ACC112 (cell line): ENCODE data around the gene PARD3B.

Experiments used
- H2AFZ ChIP-seq: fragments of 200-600 bp; sonication (generic); one replicate; pipeline ENCODE4 v1.6.0; 2017; ENCODE audit warnings: antibody characterized with exemption, low read length; ENCODE audit not compliant: unreplicated experiment
- H3K27ac ChIP-seq: fragments of 200-600 bp; sonication (generic); 2 replicates; pipeline ENCODE4 v1.5.1; 2014; ENCODE audit warnings: low read depth, mild to moderate bottlenecking, antibody characterized with exemption, low read length, moderate library complexity
- H3K27me3 ChIP-seq: fragments of 200-600 bp; sonication (generic); 2 replicates; pipeline ENCODE4 v1.6.1; 2014; ENCODE audit warnings: mild to moderate bottlenecking, antibody characterized with exemption, low read length, moderate library complexity, mixed read lengths; ENCODE audit not compliant: insufficient read depth
- H3K36me3 ChIP-seq: fragments of 200-600 bp; sonication (generic); 2 replicates; pipeline ENCODE4 v1.6.1; 2016; ENCODE audit warnings: mild to moderate bottlenecking, antibody characterized with exemption, low read length, moderate library complexity, mixed read lengths; ENCODE audit not compliant: insufficient read depth
- H3K4me1 ChIP-seq: fragments of 200-600 bp; sonication (generic); one replicate; pipeline ENCODE4 v1.6.1; 2016; ENCODE audit warnings: low read length, mixed read lengths; ENCODE audit not compliant: insufficient read depth, unreplicated experiment, control insufficient read depth
- H3K4me3 ChIP-seq: fragments of 200-600 bp; sonication (generic); 2 replicates; pipeline ENCODE4 v1.5.1; 2014; ENCODE audit warnings: mild to moderate bottlenecking, low read depth, low read length
- H3K79me2 ChIP-seq: fragments of 200-600 bp; sonication (generic); one replicate; pipeline ENCODE4 v1.6.0; 2016; ENCODE audit warnings: low read length; ENCODE audit not compliant: control insufficient read depth, unreplicated experiment, insufficient read depth

The PARD3B gene

DNA sequence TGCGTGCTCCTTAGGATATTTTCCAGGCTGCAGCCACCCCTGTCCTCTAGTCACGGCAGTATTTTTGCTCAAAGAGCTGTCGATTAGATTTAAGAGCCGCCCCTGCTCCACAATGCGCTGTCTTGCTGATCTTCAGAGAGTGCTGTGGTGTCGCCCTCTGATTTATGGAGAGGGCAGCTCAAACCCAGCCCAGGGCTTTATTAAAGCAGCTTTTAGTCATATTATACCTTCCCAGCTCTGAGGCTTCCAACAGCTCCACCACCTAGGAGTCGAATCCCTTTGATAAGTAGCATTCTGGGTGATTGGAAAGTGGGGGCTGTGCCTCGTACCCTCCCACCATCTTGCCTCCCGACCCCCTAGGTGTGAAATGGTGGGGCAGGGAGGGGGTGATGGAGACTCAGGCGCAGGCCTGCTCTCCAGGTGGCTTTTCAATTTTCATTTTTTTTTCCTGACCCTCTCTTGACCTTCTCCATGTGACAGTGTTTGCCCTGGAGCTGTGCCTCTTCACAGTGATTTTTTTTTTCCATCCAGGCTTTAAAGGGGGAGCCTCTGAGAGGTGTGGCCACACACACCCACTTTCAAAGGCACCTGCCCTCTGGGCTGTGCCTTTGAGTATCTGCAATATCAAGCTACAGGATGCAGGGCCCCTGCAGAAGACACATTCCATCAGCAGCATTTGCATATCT lies 1084.0 kb downstream of the PARD3B start:
- H3K4me1 ChIP-seq, result no peaks in the 10 kb centered on the region
- no peak overlapping the region for H2AFZ ChIP-seq
- H3K79me2 ChIP-seq, result no peaks in the 10 kb centered on the region
- no peaks in the 10 kb centered on the region for H3K27me3 ChIP-seq
- H3K4me3 ChIP-seq, result no peak overlapping the region
- no peak overlapping the region for H3K27ac ChIP-seq
- no peaks in the 10 kb centered on the region for H3K36me3 ChIP-seq

DNA sequence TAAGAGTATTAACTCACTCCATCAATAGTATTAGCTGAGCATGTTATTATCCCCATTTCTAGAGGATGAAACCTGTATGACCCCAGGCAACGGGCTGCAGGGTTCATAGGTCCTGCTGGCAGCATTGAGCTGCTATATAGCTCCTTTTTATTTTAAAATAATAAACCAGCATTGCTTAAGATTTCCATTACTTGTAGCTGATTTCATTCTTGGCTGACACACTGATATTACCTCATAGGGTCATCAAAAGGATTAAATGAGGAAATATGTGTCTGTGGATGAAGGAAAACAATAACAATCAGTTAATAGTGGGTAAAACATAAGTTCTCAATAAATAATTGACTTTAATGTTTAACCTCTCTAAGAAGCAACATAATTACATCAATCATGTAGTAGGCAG lies 1088.7 kb downstream of the PARD3B start:
- H2AFZ ChIP-seq, result no peak overlapping the region
- H3K4me1 ChIP-seq, result no peaks in the 10 kb centered on the region
- H3K4me3 ChIP-seq, result no peak overlapping the region
- H3K36me3 ChIP-seq, result no peaks in the 10 kb centered on the region
- no peak overlapping the region for H3K27ac ChIP-seq
- no peaks in the 10 kb centered on the region; the same call in 1 of the 2 replicates for H3K27me3 ChIP-seq
- no peaks in the 10 kb centered on the region for H3K79me2 ChIP-seq

DNA sequence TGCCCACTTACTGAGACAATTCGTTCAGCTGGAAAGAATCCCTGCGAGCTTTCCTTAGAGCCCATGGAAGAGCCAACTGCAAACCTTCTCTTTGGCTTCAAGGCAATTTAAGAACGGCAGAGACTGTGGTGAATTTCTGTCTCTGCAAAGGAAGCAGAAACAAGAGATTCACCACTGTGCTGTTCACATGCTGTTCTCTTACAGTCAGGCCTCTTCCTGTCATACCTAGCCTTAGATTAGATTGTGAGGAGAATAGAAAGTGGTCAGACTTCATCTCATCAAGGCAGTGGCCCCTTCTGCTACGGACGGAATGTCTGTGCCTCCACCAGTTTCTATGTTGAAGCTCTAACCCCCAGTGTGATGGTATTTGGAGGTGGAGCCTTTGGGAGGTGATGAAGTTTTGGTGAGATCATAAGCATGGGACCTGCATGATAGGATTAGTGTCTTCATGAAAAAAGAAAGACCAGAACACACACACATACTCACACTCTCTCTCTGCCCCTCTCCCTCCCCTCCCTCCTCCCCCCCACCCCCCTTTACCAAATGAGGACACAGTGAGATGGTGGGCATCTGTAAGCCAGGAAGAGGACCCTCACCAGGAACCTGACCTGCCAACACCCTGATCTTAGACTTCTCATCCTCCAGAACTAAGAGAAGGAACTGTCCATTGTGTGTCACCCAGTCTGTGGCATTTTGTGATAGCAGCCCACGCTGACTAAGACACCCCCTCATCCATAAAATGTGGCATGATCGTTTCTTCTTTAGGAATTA lies 1091.5 kb downstream of the PARD3B start:
- Histone ChIP-seq H3K4me1 (no peaks in the 10 kb centered on the region), H3K36me3 (no peaks in the 10 kb centered on the region), H2AFZ (no peak overlapping the region), H3K4me3 (no peak overlapping the region), H3K27ac (no peak overlapping the region), H3K79me2 (no peaks in the 10 kb centered on the region), H3K27me3 (no peaks in the 10 kb centered on the region; the same call in 1 of the 2 replicates)

DNA sequence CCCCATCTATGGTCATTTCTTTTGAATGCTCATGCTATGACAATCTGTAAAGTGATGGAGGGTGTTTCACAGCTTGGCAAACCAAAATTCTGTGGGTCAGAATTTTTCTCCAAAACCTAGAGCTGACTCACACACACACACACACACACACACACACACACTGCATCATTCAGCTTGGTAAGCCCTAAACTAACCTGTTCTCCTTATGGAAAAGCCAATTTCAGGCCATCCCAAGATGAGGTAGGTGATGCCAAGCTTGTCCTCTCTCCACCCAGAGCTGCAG lies 1092.0 kb downstream of the PARD3B start:
- H3K4me1 ChIP-seq, result no peaks in the 10 kb centered on the region
- no peaks in the 10 kb centered on the region for H3K79me2 ChIP-seq
- no peaks in the 10 kb centered on the region for H3K36me3 ChIP-seq
- no peaks in the 10 kb centered on the region; the same call in 1 of the 2 replicates for H3K27me3 ChIP-seq
- H2AFZ ChIP-seq, result no peak overlapping the region
- H3K4me3 ChIP-seq, result no peak overlapping the region
- H3K27ac ChIP-seq, result no peak overlapping the region

DNA sequence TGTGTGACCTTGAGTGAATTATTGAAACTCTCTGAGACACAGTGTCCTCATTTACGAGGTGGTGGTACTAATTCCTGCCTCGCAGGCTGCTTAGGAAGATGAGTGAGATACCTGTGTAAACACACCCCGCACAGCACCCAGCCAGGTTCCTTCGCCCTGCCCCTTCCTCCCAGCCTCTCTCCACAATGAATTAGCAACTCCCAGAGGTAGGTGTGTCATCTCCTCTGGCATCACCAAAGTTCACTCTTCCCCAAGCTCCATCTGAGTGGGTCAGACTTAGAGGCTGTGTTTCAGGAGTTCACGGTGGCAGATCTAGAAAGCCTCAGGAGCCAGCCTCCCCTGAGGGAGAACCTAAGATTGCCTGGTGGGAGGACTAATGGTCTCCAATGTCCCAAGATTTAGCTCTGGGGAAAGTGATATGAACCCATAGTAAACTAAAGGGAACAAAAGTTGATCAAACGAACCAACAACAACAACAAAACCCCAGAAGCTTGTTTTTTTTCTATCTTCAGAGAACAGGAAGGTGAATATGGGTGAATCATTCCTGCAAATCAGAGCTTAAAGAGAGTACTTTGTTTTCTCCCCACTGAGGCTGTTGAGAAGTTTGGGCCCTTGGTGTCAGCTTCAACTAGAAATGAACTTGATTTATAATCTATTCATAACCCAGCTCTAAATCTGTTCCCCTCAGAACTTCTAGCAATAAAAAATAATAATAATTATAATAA lies 1092.7 kb downstream of the PARD3B start:
- no peaks in the 10 kb centered on the region for H3K36me3 ChIP-seq
- no peak overlapping the region for H2AFZ ChIP-seq
- H3K4me1 ChIP-seq, result no peaks in the 10 kb centered on the region
- H3K27me3 ChIP-seq, result no peaks in the 10 kb centered on the region; the same call in 1 of the 2 replicates
- no peaks in the 10 kb centered on the region for H3K79me2 ChIP-seq
- no peak overlapping the region for H3K4me3 ChIP-seq
- no peak overlapping the region for H3K27ac ChIP-seq

DNA sequence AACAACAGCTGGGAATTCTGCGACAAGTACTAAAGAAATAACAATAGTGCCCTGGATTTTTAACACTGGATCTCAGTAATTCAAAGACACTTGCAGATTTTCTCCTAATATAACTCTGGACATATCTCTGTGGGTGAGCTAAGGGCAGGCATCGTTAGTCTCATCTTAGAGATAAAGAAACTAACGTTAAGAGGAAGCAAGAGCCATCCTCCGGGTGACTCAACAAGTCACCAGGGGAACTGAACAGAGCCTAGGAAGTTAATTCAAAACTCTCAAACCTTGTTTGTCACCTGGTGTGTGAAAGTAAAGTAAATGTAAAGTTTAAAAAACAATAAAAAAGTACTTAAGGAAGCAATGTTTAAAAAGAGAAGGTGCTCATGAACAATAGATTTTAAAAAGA lies 1095.4 kb downstream of the PARD3B start:
- Histone ChIP-seq H3K27me3 (no peaks in the 10 kb centered on the region; the same call in 1 of the 2 replicates), H3K27ac (no peak overlapping the region), H2AFZ (no peak overlapping the region), H3K36me3 (no peaks in the 10 kb centered on the region), H3K4me1 (no peaks in the 10 kb centered on the region), H3K79me2 (no peaks in the 10 kb centered on the region), H3K4me3 (no peak overlapping the region)

DNA sequence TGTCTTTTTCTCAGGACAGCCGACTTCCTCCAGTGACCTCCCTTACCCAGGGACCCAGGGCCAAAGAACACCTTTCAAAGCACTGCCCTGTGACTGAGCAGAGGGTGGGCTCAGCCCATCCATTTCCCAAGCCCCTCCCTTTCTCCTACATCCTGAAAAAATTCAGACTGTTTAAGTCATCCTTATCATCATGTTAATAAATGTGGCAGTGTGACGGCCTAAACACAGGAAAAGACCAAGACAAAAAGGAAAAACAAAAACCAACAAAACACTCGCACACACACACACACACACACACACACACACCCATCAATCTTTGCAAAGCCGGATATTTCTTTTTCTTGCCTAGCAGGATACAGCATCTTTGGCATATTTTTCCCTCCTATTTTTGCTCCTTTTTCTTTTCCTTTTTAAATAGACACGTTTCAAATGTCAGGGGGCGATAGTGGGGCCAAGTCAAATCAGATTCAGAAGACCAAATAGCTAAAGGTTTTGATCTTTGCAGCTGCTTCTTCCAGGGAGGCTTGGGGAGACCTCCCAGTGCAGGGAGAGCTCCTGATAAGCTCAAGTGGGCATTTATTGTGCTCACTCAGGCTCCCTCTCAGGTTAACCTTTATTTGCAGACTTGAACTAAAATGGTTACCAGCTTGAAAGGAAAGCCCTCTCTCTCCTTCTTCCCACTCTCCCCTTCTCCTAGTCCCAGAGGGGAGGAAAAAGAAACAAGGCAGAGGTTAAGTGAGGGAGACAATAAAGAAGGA lies 1097.5 kb downstream of the PARD3B start:
- Histone ChIP-seq H3K79me2 (no peaks in the 10 kb centered on the region), H3K4me1 (no peaks in the 10 kb centered on the region), H2AFZ (no peak overlapping the region), H3K4me3 (no peak overlapping the region), H3K27ac (no peak overlapping the region), H3K36me3 (no peaks in the 10 kb centered on the region), H3K27me3 (no peaks in the 10 kb centered on the region; the same call in 1 of the 2 replicates)

DNA sequence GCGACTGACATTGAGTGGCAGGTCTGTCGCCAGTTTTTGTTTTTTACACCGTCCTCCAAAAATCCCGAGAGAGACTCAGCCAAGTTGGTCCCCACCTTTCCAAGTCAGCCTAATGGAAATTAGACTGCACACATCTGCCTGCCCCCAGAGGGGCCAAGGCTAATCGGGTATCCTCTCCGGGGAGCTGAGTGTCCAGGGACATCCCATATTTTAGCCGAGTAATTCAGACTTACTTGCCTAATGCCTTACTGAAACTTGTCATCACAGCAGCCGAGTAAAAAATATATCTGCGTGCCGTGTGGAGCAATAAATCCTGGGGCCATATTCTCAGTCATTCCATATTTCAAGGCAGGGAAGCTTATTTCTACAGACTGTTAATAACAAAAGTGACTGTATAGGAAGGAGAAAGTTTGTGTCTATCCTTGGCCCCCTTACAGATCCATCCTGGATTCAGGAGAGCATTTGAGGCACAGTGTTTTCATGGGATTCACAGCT lies 1098.2 kb downstream of the PARD3B start:
- no peak overlapping the region for H2AFZ ChIP-seq
- H3K27me3 ChIP-seq, result no peaks in the 10 kb centered on the region; the same call in 1 of the 2 replicates
- H3K27ac ChIP-seq, result no peak overlapping the region
- H3K36me3 ChIP-seq, result no peaks in the 10 kb centered on the region
- no peaks in the 10 kb centered on the region for H3K79me2 ChIP-seq
- no peak overlapping the region for H3K4me3 ChIP-seq
- no peaks in the 10 kb centered on the region for H3K4me1 ChIP-seq

DNA sequence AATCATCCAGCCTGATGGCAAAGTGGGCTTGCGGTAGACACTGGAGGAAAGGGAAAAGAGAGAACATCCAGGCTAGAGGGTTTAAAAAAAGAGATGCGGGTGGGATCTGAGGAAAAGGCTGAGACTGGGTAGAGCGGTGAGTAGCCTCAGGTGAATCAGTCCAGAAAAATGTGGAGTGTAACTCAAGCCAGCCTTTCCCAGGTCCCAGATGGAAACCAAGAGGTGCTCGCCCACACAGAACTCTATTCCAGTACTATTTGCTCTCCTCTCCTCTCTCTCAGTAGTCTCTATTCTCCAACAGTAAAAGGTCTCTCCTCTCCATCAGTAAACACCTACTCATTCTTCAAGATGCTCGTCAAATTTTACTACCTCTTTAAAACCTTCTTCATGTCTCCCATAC lies 1098.7 kb downstream of the PARD3B start:
- Histone ChIP-seq H3K79me2 (no peaks in the 10 kb centered on the region), H3K4me3 (no peak overlapping the region), H2AFZ (no peak overlapping the region), H3K36me3 (no peaks in the 10 kb centered on the region), H3K27me3 (no peaks in the 10 kb centered on the region), H3K4me1 (no peaks in the 10 kb centered on the region), H3K27ac (no peak overlapping the region)

DNA sequence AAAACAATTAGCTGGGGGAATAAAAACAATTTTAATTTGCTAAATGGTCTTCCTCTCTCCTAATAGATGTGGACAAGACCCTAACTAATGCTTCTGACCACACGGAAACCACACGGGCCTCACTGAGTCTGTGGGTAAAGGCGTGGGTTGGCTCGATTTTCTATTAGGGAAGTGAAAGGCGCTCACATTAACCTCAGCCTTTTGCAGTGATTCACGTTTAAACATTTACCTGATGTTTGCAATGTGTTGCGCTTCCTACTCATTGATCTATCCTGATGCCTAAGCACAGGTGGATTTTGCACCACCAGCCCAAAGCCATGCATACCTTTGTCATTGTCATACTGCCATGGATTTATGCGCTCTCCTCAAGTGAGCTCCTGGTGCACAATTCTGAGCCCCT lies 1101.4 kb downstream of the PARD3B start:
- peaks cover 3% of the 10 kb centered on the region for H3K4me1 ChIP-seq
- H3K4me3 ChIP-seq, result no peak overlapping the region
- H3K27me3 ChIP-seq, result no peaks in the 10 kb centered on the region
- H3K27ac ChIP-seq, result no peak overlapping the region
- no peak overlapping the region for H2AFZ ChIP-seq
- no peaks in the 10 kb centered on the region for H3K79me2 ChIP-seq
- no peaks in the 10 kb centered on the region for H3K36me3 ChIP-seq
